ENCODE results near the gene NUF2.

NUF2 gene

DNA sequence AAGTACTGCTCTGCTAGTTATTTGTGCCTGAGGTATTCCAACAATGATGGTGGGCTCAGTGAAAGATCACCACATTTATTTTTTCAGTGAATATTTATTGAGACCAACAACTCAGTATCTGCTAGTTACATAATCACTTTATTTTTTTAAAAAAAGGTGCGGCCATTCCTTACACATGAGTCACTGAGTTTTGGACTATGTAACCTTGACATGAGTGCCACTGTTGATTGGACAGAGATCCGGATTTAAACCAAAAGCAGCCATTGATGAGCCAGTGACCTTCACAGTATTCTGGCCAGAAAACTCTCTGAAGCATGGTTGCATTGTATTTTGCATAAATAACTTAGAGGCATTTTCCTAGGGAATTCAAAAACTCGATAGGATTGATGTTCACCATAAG, 79.5 kb downstream of the NUF2 start:
- no peak for DNase-seq (ENCODE audit: low read depth)

Data from ELR (cell line).